ENCODE results near the gene SLC6A18. TPM values are rescaled to one million over a fixed set of nuclear protein-coding genes. Genes with fewer than 3 reads are reported as not detected.

SLC6A18 gene
- polyA plus RNA-seq, 1 of the 3 experiments (the other 2 are of a cell fraction): not detected

GRCh38 chr5:1190278-1190677, 34.9 kb upstream of the SLC6A18 start:
- no peak overlapping the region for H3K9ac ChIP-seq
- no peak overlapping the region for H3K4me3 ChIP-seq (ENCODE audit: low read depth in 2 of 2, low read length in 1 of 2)
- peaks cover under 1% of the 10 kb centered on the region for H3F3A ChIP-seq (replicated peaks; ENCODE audit: insufficient read depth)
- no peaks in the 10 kb centered on the region for H3K9me2 ChIP-seq
- WGBS (ENCODE audit: low lambda C conversion rate): 67% methylated on average over 12 of the region's 12 CpGs
- no peaks in the 10 kb centered on the region for H3K9me3 ChIP-seq
- TF ChIP-seq POLR2AphosphoS5 (IDR thresholded peaks at IDR 0.05; ENCODE audit: low read depth, low read length) (no peak), EP300 (IDR thresholded peaks at IDR 0.05; ENCODE audit: borderline replicate concordance in 1 of 2, low read depth in 1 of 2, low read length in 1 of 2) (no peak), SIN3A (IDR thresholded peaks at IDR 0.05; ENCODE audit: borderline replicate concordance, low read depth, low read length) (no peak), RFX5 (IDR thresholded peaks at IDR 0.05; ENCODE audit: low read length) (no peak), SMC3 (IDR thresholded peaks at IDR 0.05; ENCODE audit: low read depth, low read length) (no peak), IRF3 (IDR thresholded peaks at IDR 0.05; ENCODE audit: low read depth, low read length) (no peak), CTCF (IDR thresholded peaks at IDR 0.05) (no peak)
- H3K27ac ChIP-seq (ENCODE audit: low read depth in 2 of 2, low read length in 1 of 2): no peak overlapping the region
- ChIA-PET CTCF (interaction anchor here (0.9 to 1.3 kb wide), 4 partner anchors 13 to 517 kb away, joined by 3 to 4 read pairs (median 3); no protein-coding TSS in a partner anchor), POLR2A (no interaction called here)
- no peaks in the 10 kb centered on the region for H3K79me2 ChIP-seq (ENCODE audit: insufficient read depth)
- no peak overlapping the region for H3K4me2 ChIP-seq
- no peak for DNase-seq
- no peak overlapping the region for H2AFZ ChIP-seq (ENCODE audit: low read depth)
- no peaks in the 10 kb centered on the region for H3K36me3 ChIP-seq (replicated peaks in 1 of 2; ENCODE audit: control insufficient read depth in 1 of 2, insufficient read depth in 2 of 2, low read length in 1 of 2)
- peaks cover 27% of the 10 kb centered on the region; the same call in 1 of the 2 replicates for H3K27me3 ChIP-seq (ENCODE audit: insufficient read depth)
- H3K4me1 ChIP-seq (ENCODE audit: control insufficient read depth in 1 of 2, insufficient read depth in 2 of 2, low read depth in 1 of 2, low read length in 1 of 2): peaks cover 0 to 15% of the 10 kb centered on the region in 2 experiments; a peak in 1 of 4 replicates
- no peaks in the 10 kb centered on the region for H4K20me1 ChIP-seq (ENCODE audit: insufficient read depth)

GRCh38 chr5:1190837-1191239, 34.3 kb upstream of the SLC6A18 start:
- DNase-seq: no peak
- Histone ChIP-seq H3K27ac (ENCODE audit: low read depth in 2 of 2, low read length in 1 of 2) (no peak overlapping the region), H3K27me3 (ENCODE audit: insufficient read depth) (peaks cover 31% of the 10 kb centered on the region; the same call in 1 of the 2 replicates), H3K9me2 (no peaks in the 10 kb centered on the region), H3K79me2 (ENCODE audit: insufficient read depth) (no peaks in the 10 kb centered on the region), H3K9me3 (no peaks in the 10 kb centered on the region), H3K4me2 (no peak overlapping the region), H3F3A (replicated peaks; ENCODE audit: insufficient read depth) (no peaks in the 10 kb centered on the region), H3K9ac (no peak overlapping the region), H3K4me1 (ENCODE audit: control insufficient read depth in 1 of 2, insufficient read depth in 2 of 2, low read depth in 1 of 2, low read length in 1 of 2) (peaks cover 0 to 9% of the 10 kb centered on the region in 2 experiments; a peak in 1 of 4 replicates), H4K20me1 (ENCODE audit: insufficient read depth) (no peaks in the 10 kb centered on the region), H3K4me3 (ENCODE audit: low read depth in 2 of 2, low read length in 1 of 2) (no peak overlapping the region), H2AFZ (ENCODE audit: low read depth) (no peak overlapping the region), H3K36me3 (replicated peaks in 1 of 2; ENCODE audit: control insufficient read depth in 1 of 2, insufficient read depth in 2 of 2, low read length in 1 of 2) (no peaks in the 10 kb centered on the region)
- ChIA-PET CTCF (interaction anchor here (0.9 to 1.3 kb wide), 4 partner anchors 13 to 518 kb away, joined by 3 to 4 read pairs (median 3); no protein-coding TSS in a partner anchor), POLR2A (no interaction called here)
- 16% methylated on average over 6 of the region's 6 CpGs for WGBS (ENCODE audit: low lambda C conversion rate)
- TF ChIP-seq RXRA (IDR thresholded peaks at IDR 0.05; ENCODE audit: borderline replicate concordance, low read depth) (no peak), GATA2 (CRISPR knock-in tag; IDR thresholded peaks at IDR 0.05) (no peak), TEAD4 (IDR thresholded peaks at IDR 0.05; ENCODE audit: borderline replicate concordance, insufficient read depth) (no peak), RAD21 (IDR thresholded peaks at IDR 0.05; ENCODE audit: low read length) (no peak), CTCF (IDR thresholded peaks at IDR 0.05) (no peak), SIN3A (IDR thresholded peaks at IDR 0.05; ENCODE audit: borderline replicate concordance, low read depth, low read length) (no peak), TAF1 (IDR thresholded peaks at IDR 0.05; ENCODE audit: borderline replicate concordance, low read depth, low read length) (no peak), MEF2A (IDR thresholded peaks at IDR 0.05; ENCODE audit: borderline replicate concordance, low read depth) (no peak), ELF1 (IDR thresholded peaks at IDR 0.05) (no peak), ZBTB33 (IDR thresholded peaks at IDR 0.05; ENCODE audit: borderline replicate concordance, low read depth) (no peak), REST (IDR thresholded peaks at IDR 0.05; ENCODE audit: low read depth, low read length) (no peak)

Data from SK-N-SH (cell line).